ENCODE measurements around the gene GNAT2.

Gene GNAT2

DNA sequence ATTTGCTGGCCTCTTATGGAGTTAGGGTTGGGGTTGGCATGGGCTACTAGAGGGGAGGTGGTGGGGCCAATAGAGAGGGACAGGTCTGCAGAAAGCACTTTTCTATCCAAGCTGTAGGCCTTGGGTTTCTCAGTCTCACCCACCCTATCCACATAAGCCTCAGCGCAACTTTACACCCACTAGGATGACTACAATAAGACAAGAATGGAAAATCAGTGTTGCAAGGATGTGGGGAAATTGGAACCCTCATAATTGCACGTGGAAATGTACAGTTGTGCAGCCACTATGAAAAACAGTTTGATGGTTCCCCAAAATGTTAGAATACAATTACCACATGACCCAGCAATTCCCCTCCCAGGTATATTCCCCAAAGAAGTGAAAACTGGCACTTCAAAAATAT lies 22.4 kb upstream of the GNAT2 start:
- DNase-seq, result no peak

DNA sequence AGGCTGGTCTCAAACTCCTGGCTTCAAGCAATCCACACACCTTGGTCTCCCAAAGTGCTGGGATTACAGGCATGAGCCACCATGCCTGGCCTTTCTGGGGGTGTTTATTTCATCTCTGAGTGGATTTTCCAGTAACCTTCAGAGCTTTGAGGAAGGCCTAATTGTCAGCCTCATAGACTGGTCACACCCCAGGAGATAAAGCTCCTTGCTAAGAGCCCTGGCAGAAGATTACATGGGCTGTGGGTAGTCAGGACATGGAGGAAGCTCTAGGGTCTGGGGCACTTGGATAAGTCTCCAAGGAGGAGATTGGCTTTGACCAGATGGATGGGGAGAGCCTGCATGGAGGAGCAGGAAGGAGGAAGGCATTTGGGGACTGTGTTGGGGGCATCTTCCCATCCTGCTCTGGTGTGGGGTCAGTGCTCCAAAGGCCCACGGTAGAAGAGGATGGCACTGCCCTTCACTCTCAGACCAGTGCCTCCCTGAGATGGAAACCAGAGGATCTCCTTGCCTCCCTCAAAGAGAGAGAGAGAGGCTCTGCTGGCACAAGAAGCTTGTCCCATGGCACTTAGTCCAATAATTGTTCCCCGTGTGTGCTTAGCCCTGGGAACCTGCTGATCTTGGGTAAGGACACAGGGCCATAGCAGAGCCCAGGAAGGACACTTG lies 21.8 kb upstream of the GNAT2 start:
- no peak for DNase-seq

DNA sequence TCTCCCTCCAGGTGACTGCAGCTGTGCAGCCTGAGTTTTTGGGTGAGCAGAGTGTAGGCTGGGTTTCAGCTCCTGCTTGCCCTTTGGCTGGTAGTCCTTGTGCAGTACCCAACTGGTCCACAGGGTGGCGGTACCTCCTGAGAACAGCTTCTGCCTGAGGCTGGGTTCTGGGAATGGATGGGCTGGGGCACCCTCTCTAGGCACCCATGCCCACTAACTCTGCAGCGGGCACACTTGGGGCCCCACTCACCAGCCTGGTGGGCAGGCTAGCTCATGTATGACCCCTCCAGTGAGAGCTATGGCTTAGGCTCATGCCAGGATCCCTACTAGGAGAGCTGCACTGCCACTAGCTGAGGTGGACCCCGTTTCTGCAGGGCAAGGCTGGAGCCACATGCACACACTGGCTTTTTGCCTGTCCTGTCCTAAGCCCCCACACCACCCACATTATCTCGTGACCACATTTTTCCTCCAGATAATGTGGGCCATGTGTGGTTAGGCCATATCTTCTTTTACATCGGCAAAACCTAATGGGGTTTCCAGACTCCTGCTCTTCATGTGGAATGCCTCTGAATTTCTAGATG lies 21.0 kb upstream of the GNAT2 start:
- no peak for DNase-seq

- DNase-seq, result no peak
Measured at GRCh38 chr1:109639841-109640184, 20.4 kb upstream of the GNAT2 start.

GRCh38 chr1:109639063-109639840 lies 19.8 kb upstream of the GNAT2 start:
- no peak for DNase-seq

- DNase-seq, result no peak
Measured at GRCh38 chr1:109637446-109637845, 18.0 kb upstream of the GNAT2 start.

DNA sequence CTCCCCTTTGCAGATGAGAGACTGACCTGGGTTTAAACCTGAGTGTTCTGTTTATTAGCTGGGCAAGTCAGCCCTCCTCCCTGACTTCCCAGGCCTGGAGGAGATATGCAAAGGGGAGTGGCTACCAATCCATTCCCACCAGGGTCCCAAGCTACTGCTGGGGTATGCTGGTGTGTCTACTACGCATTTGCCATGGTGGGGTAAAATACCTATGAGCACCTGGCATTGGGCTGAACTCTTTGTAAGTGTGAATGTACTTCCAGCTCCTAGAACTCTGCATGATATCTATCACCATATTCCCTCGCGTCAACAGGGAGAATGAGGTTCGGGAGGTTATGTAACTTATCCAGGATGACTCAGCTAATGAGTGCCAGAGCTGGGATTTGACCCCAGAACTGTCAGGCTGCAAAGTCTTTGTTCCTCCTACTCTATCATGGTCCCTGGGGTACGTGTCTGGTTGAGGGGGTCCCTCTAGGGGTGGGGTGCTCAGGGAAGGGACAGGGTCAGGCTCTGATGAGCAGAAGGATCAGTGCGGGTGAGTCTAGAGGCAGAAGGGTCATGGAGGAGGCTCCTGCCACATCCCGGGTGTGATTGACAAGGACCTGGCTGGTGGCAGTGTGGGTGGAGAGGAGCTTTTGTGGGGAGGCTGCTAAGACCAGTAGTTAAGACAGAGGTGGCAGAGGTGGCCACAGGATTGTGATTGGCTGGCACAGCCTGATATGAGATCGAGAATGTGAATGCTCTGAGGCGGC lies 17.0 kb upstream of the GNAT2 start:
- no peak for DNase-seq

DNA sequence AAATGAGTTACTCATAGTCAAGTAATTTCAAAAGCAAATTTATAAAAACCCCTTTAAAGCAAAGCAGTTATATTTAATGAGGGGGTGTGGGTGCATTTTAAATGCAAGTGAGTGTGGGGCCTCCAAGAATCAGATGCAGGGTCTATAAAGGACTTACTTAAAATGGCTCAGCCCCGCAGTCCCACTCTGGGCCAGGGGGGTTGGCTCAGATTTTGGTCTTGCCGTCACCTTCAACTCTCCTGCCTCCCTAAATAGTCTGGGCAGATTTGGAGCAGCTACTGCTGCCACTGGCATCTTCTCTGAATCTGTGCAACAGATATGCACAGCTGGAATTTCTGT lies 16.4 kb upstream of the GNAT2 start:
- no peak for DNase-seq

DNA sequence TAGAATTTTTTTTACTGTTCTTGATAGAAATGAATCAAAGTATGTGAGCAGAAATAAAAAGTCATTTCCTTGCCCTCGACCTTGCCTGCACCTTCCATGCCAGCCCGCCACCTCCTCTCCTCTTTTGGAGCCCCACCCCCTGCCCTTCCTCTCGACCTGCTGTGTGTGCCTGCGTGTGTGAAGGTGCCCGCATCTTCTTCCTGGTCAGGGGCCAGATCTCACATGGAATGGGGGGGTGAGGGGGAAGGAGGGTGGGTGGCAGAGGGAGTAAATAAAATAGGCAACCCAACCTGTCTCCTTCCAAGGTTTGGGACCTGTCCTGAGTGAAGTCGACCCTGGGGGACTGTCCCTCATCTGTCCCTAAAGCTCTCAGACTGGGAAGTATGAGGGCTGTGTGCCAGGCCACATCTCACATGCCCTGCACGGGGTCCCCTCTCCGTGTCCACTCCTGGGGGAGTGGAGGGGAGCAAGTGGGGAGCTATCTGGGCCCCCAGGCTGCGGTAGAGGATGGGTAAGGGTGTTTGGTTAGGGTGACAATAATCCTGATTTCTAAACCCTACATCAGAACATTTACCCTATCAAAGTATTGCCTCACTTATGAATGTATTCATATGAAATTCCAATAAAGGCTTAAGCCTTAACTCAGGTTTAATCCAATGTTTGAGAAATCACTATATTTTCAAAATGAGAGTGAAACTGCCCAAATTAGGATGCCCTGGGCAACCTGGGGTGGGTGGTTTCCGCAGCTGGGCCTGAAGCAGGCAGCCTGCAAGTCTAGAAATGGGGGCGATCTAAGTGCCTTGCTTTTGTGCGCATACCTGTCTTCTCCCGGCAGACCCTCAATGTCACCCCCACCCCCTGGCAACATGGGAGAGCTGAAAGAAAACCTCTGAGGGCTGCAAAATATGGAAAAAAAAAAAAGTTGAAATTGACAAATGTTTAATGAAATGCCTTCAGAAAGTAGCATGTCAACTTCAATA lies 15.6 kb upstream of the GNAT2 start:
- no peak for DNase-seq

DNA sequence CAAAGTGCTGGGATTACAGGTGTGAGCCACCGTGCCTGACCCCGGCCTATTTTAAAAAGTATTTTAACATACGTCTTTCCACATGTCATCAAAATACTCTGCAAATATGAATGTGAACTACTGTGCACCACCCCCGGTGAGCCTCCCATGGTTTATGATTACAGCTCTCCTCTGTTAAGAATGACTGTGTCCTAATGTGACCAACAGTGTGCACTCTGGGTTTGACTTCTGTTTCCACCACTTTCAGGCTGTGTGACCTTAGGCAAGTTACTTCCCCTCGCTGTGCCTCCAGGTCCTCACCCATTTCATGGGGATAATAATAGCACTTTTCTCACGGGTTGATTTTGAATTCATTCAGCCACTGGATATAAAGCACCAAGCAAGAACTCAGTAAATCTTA lies 14.9 kb upstream of the GNAT2 start:
- no peak for DNase-seq

- DNase-seq, result no peak
Measured at GRCh38 chr1:109632671-109633346, 13.4 kb upstream of the GNAT2 start.

GRCh38 chr1:109631513-109632505 lies 12.4 kb upstream of the GNAT2 start:
- DNase-seq, result no peak

DNA sequence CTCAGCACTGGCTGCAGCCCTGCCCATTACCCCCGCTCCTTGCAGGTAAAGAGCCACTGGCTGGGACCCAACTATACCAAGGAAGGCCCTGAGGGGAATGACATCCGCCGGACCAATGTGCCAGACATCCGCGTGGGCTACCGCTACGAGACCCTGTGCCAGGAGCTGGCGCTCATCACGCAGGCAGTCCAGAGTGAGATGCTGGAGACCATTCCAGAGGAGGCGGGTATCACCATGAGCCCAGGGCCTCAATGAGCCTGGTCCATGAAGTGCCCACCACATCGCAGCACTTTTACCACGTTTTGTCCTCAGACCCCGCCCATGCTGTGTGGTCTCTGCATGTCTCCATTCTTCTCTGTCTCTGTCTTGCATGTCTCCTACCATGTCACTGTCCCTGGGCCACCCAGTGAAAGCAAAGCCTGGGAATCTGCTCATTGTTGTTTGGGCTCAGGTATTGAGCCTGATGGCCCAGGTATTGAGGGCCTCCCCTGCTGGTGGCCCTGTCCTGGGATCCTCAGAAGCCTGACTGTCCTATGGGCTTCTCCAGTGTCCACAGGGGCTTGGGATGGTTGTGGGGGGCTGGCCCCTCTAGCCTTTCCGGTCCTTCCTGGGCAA lies 11.6 kb upstream of the GNAT2 start:
- no peak for DNase-seq

- no peak for DNase-seq
Measured at GRCh38 chr1:109630081-109630897, 10.9 kb upstream of the GNAT2 start.

GRCh38 chr1:109629372-109630030 lies 10.1 kb upstream of the GNAT2 start:
- no peak for DNase-seq

- no peak for DNase-seq
Measured at GRCh38 chr1:109628540-109629321, 9.3 kb upstream of the GNAT2 start.

- DNase-seq, result no peak
Measured at GRCh38 chr1:109627692-109628399, 8.4 kb upstream of the GNAT2 start.

Data from right kidney (tissue), 1 donor.